GM23338 (cell line): ENCODE results near the gene GPRC5D. TPM values are rescaled to one million over a fixed set of nuclear protein-coding genes. Genes with fewer than 3 reads are reported as not detected.
A peak's percentile ranks its signal among the peaks of the same experiment; 100 is the strongest.

ENCODE experiments used
- ATAC-seq: fragments of 200-7000 bp; cut with Tn5 transposase; 3 replicates; pipeline ENCODE4 v1.9.1; 2020
- DNase-seq: peaks from one replicate; pipeline ENCODE4 v3.0.0-alpha.2; 2015; ENCODE audit warnings: low spot score
- H2AFZ ChIP-seq: fragments of 200-600 bp; sonication (generic); 2 replicates; pipeline ENCODE4 v1.8.0; 2016; ENCODE audit warnings: antibody characterized with exemption, mild to moderate bottlenecking, moderate library complexity
- H3F3A ChIP-seq: fragments of 200-600 bp; sonication (generic); replicated peaks from 2 replicates; pipeline ENCODE4 v1.8.0; 2017; ENCODE audit warnings: antibody characterized with exemption, mixed run types, low read depth
- H3K27ac ChIP-seq: fragments of 200-600 bp; sonication (generic); 2 replicates; pipeline ENCODE4 v1.6.1; 2016; ENCODE audit warnings: low read depth
- H3K27me3 ChIP-seq: fragments of 200-600 bp; sonication (generic); 2 replicates; pipeline ENCODE4 v1.8.0; 2016; ENCODE audit warnings: mild to moderate bottlenecking, mixed run types, moderate library complexity; ENCODE audit not compliant: insufficient read depth
- H3K36me3 ChIP-seq: fragments of 200-600 bp; sonication (generic); 2 replicates; pipeline ENCODE4 v1.8.0; 2016; ENCODE audit warnings: mild to moderate bottlenecking; ENCODE audit not compliant: insufficient read depth
- H3K4me1 ChIP-seq: fragments of 200-600 bp; sonication (generic); 2 replicates; pipeline ENCODE4 v1.8.0; 2016; ENCODE audit warnings: mild to moderate bottlenecking, moderate library complexity; ENCODE audit not compliant: insufficient read depth
- H3K4me2 ChIP-seq: fragments of 200-600 bp; sonication (generic); 2 replicates; pipeline ENCODE4 v1.7.1; 2017; ENCODE audit warnings: mixed run types
- H3K4me3 ChIP-seq: fragments of 200-600 bp; sonication (generic); 2 replicates; pipeline ENCODE4 v1.6.1; 2016; ENCODE audit warnings: mixed run types
- H3K79me2 ChIP-seq: fragments of 200-600 bp; sonication (generic); replicated peaks from 2 replicates; pipeline ENCODE4 v1.8.0; 2017; ENCODE audit warnings: mild to moderate bottlenecking; ENCODE audit not compliant: insufficient read depth
- H3K9me2 ChIP-seq: fragments of 200-600 bp; sonication (generic); 2 replicates; pipeline ENCODE4 v1.8.0; 2017; ENCODE audit not compliant: insufficient read depth
- H4K20me1 ChIP-seq: fragments of 200-600 bp; sonication (generic); replicated peaks from 2 replicates; pipeline ENCODE4 v1.8.0; 2017; ENCODE audit warnings: mild to moderate bottlenecking; ENCODE audit not compliant: insufficient read depth
- H3K27ac Mint-ChIP-seq: 2 replicates; pipeline ENCODE4 v1.8.0; 2020; ENCODE audit warnings: inconsistent platforms, mild to moderate bottlenecking, moderate library complexity, mixed read lengths
- H3K27me3 Mint-ChIP-seq: 3 replicates; pipeline ENCODE4 v1.8.0; 2022; ENCODE audit warnings: low read depth, mild to moderate bottlenecking, moderate library complexity, mixed read lengths, inconsistent platforms; ENCODE audit not compliant: insufficient read depth, poor library complexity
- H3K36me3 Mint-ChIP-seq: 3 replicates; pipeline ENCODE4 v1.8.0; 2021; ENCODE audit warnings: low read depth, mild to moderate bottlenecking, inconsistent platforms, moderate library complexity, mixed read lengths
- H3K4me1 Mint-ChIP-seq: 3 replicates; pipeline ENCODE4 v1.8.0; 2020; ENCODE audit warnings: mild to moderate bottlenecking, inconsistent platforms, mixed read lengths
- H3K4me3 Mint-ChIP-seq: 3 replicates; pipeline ENCODE4 v1.8.0; 2021; ENCODE audit warnings: moderate library complexity, mild to moderate bottlenecking, inconsistent platforms, mixed read lengths
- H3K9me3 Mint-ChIP-seq: 3 replicates; pipeline ENCODE4 v1.8.0; 2020; ENCODE audit warnings: moderate library complexity, mild to moderate bottlenecking, inconsistent platforms, mixed read lengths
- EZH2 ChIP-seq: fragments of 200-600 bp; sonication (generic); IDR thresholded peaks from one replicate; pipeline ENCODE4 v1.8.0; 2017; ENCODE audit warnings: antibody characterized with exemption, mild to moderate bottlenecking, low read depth; ENCODE audit not compliant: unreplicated experiment
- EZH2phosphoT487 ChIP-seq: fragments of 200-600 bp; sonication (generic); IDR thresholded peaks from one replicate; pipeline ENCODE4 v1.8.1; 2018; ENCODE audit warnings: antibody characterized with exemption; ENCODE audit not compliant: unreplicated experiment
- JUNB ChIP-seq: IDR thresholded peaks from one replicate; pipeline ENCODE4 v1.6.1; 2016; ENCODE audit warnings: antibody characterized with exemption; ENCODE audit not compliant: unreplicated experiment
- NANOG ChIP-seq: IDR thresholded peaks from 2 replicates; pipeline ENCODE4 v1.6.1; 2016; ENCODE audit warnings: antibody characterized with exemption, borderline replicate concordance
- STAT1 ChIP-seq: IDR thresholded peaks from one replicate; pipeline ENCODE4 v1.6.1; 2016; ENCODE audit warnings: antibody characterized with exemption; ENCODE audit not compliant: unreplicated experiment
- ZNF114 ChIP-seq: fragments of 250-450 bp; sonication (Bioruptor Pico); IDR thresholded peaks from 2 replicates; pipeline ENCODE4 v1.5.0; 2020; ENCODE audit warnings: mild to moderate bottlenecking, moderate library complexity
- ZNF331 ChIP-seq: fragments of 250-450 bp; sonication (Bioruptor Pico); IDR thresholded peaks from 2 replicates; pipeline ENCODE4 v1.5.0; 2020; ENCODE audit warnings: low read depth, mild to moderate bottlenecking, moderate library complexity
- polyA plus RNA-seq: library from polyadenylated mRNA; unstranded; fragments of >200 nt; fragmentation: Nextera tagmentation; extraction: Ambion mirVana; gene quantifications from 2 replicates; pipeline ENCODE4 v1.2.1, GENCODE V29; 2016
- total RNA-seq: library from RNA; depleted of rRNA; stranded (reverse); fragments of >200 nt; shearing (Covaris generic); gene quantifications from 2 replicates; pipeline ENCODE4 v1.2.3, GENCODE V29; 2014
- TF ChIP-seq, protein P1 (sequence below), 2 experiments: fragments of 200-600 bp in 1 of 2; sonication (generic) in 1 of 2; conservative IDR thresholded peaks; 2 replicates each; pipeline versions ENCODE4 v1.5.1 to v1.6.1; 2016 to 2017; ENCODE audit warnings: antibody characterized with exemption in 2 of 2, low read depth in 2 of 2, mild to moderate bottlenecking in 2 of 2, moderate library complexity in 1 of 2
- TF ChIP-seq, protein P2 (sequence below): IDR thresholded peaks from 2 replicates; pipeline ENCODE4 v1.6.1; 2016; ENCODE audit warnings: antibody characterized with exemption
- TF ChIP-seq, protein P3 (sequence below): fragments of 250-450 bp; sonication (Bioruptor Pico); IDR thresholded peaks from 2 replicates; pipeline ENCODE4 v1.5.0; 2020; ENCODE audit warnings: mild to moderate bottlenecking, moderate library complexity

Gene GPRC5D
- total and polyA plus RNA-seq, 2 experiments from 2014 or later: not detected

DNA sequence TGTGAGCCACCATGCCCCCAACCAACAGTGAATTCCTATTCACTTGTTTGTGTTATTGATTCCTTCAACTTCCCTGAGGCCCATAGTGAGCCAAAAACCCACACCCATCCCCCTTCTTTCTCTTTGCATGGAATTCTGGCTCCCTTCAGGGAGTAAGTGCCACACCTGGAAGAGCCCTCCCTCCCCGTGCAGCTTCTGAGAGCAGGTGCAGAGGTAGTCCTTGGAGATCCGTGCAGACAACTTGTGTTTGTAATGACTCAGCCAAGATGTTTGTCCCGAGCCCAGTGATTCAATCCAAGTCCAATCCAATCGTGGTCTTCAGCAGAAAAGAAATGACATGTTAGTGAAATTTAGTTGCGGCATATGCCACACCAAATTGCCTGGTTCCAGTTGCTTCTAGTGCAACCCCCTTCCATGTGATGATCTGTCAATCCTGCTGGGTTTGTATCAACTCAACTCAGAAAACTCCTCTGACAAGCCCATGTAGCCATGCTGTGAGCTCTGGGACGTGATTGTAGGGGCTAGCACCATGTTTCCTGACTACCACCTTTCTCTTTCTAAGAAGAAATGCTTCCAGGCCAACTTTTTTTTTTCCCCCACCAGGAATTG lies 33.1 kb downstream of the GPRC5D start:
- H2AFZ ChIP-seq: 0 out of 2 replicates have a peak overlapping the region, but pooled peaks have one; percentile 56
- H3K27ac ChIP-seq: no peak overlapping the region
- Mint-ChIP-seq H3K9me3 (no peaks in the 10 kb centered on the region), H3K4me1 (peaks cover 25% of the 10 kb centered on the region), H3K4me3 (no peak overlapping the region), H3K36me3 (no peaks in the 10 kb centered on the region), H3K27me3 (peaks cover 11% of the 10 kb centered on the region), H3K27ac (no peak overlapping the region)
- no peaks in the 10 kb centered on the region for H3K36me3 ChIP-seq
- H3K79me2 ChIP-seq: no peaks in the 10 kb centered on the region
- no peaks in the 10 kb centered on the region for H4K20me1 ChIP-seq
- ATAC-seq: no peak
- H3K27me3 ChIP-seq: no peaks in the 10 kb centered on the region
- DNase-seq: no peak
- H3K4me1 ChIP-seq: peaks cover 7% of the 10 kb centered on the region
- H3K4me2 ChIP-seq: no peak overlapping the region
- peaks cover 4% of the 10 kb centered on the region; the same call in 1 of the 2 replicates for H3F3A ChIP-seq
- TF ChIP-seq JUNB: no peak
- no peak for TF ChIP-seq EZH2
- TF ChIP-seq EZH2phosphoT487: no peak
- TF ChIP-seq, protein P1, sequence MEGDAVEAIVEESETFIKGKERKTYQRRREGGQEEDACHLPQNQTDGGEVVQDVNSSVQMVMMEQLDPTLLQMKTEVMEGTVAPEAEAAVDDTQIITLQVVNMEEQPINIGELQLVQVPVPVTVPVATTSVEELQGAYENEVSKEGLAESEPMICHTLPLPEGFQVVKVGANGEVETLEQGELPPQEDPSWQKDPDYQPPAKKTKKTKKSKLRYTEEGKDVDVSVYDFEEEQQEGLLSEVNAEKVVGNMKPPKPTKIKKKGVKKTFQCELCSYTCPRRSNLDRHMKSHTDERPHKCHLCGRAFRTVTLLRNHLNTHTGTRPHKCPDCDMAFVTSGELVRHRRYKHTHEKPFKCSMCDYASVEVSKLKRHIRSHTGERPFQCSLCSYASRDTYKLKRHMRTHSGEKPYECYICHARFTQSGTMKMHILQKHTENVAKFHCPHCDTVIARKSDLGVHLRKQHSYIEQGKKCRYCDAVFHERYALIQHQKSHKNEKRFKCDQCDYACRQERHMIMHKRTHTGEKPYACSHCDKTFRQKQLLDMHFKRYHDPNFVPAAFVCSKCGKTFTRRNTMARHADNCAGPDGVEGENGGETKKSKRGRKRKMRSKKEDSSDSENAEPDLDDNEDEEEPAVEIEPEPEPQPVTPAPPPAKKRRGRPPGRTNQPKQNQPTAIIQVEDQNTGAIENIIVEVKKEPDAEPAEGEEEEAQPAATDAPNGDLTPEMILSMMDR (conservative IDR thresholded peaks at IDR 0.05; ENCODE audit: low read depth in 2 of 2): no peak
- H3K9me2 ChIP-seq: no peaks in the 10 kb centered on the region
- no peak overlapping the region for H3K4me3 ChIP-seq

DNA sequence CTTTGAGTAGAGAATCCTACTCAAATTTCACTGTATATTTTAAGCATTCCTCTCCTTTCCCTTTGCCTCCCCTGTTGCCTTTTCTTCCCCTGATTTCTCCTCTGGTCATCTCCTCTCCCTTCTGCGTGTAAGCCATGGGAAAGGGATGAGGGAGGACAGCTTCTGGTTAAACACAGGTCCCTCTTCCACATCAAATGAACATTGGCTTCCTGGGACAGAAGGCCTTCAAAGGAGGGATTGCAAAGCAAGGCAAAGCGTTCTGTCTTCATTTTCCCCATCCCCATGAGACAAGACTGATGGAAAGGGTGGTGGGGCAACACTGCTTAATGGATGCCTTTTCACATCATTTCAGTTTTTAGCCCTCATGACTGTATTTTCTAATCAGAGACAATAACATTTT lies 34.5 kb downstream of the GPRC5D start:
- Histone ChIP-seq H4K20me1 (no peaks in the 10 kb centered on the region), H3K4me3 (no peak overlapping the region), H3K79me2 (no peaks in the 10 kb centered on the region), H3K27ac (no peak overlapping the region), H3K4me1 (peaks cover 7% of the 10 kb centered on the region), H2AFZ (no peak overlapping the region), H3K36me3 (no peaks in the 10 kb centered on the region), H3K4me2 (no peak overlapping the region), H3F3A (peaks cover 4% of the 10 kb centered on the region; the same call in 1 of the 2 replicates), H3K9me2 (no peaks in the 10 kb centered on the region), H3K27me3 (no peaks in the 10 kb centered on the region)
- Mint-ChIP-seq H3K4me1 (peaks cover 33% of the 10 kb centered on the region), H3K36me3 (no peaks in the 10 kb centered on the region), H3K27me3 (peaks cover 11% of the 10 kb centered on the region), H3K27ac (no peak overlapping the region), H3K9me3 (no peaks in the 10 kb centered on the region), H3K4me3 (no peak overlapping the region)
- ATAC-seq (no peak), DNase-seq (no peak)
- TF ChIP-seq, protein P2, sequence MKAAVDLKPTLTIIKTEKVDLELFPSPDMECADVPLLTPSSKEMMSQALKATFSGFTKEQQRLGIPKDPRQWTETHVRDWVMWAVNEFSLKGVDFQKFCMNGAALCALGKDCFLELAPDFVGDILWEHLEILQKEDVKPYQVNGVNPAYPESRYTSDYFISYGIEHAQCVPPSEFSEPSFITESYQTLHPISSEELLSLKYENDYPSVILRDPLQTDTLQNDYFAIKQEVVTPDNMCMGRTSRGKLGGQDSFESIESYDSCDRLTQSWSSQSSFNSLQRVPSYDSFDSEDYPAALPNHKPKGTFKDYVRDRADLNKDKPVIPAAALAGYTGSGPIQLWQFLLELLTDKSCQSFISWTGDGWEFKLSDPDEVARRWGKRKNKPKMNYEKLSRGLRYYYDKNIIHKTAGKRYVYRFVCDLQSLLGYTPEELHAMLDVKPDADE: no peak
- TF ChIP-seq JUNB (no peak), STAT1 (no peak), ZNF331 (CRISPR knock-in tag) (no peak), NANOG (no peak), EZH2 (no peak), EZH2phosphoT487 (no peak), ZNF114 (no peak)
- TF ChIP-seq, protein P1 (conservative IDR thresholded peaks at IDR 0.05; ENCODE audit: low read depth in 2 of 2): no peak
- TF ChIP-seq, protein P3, sequence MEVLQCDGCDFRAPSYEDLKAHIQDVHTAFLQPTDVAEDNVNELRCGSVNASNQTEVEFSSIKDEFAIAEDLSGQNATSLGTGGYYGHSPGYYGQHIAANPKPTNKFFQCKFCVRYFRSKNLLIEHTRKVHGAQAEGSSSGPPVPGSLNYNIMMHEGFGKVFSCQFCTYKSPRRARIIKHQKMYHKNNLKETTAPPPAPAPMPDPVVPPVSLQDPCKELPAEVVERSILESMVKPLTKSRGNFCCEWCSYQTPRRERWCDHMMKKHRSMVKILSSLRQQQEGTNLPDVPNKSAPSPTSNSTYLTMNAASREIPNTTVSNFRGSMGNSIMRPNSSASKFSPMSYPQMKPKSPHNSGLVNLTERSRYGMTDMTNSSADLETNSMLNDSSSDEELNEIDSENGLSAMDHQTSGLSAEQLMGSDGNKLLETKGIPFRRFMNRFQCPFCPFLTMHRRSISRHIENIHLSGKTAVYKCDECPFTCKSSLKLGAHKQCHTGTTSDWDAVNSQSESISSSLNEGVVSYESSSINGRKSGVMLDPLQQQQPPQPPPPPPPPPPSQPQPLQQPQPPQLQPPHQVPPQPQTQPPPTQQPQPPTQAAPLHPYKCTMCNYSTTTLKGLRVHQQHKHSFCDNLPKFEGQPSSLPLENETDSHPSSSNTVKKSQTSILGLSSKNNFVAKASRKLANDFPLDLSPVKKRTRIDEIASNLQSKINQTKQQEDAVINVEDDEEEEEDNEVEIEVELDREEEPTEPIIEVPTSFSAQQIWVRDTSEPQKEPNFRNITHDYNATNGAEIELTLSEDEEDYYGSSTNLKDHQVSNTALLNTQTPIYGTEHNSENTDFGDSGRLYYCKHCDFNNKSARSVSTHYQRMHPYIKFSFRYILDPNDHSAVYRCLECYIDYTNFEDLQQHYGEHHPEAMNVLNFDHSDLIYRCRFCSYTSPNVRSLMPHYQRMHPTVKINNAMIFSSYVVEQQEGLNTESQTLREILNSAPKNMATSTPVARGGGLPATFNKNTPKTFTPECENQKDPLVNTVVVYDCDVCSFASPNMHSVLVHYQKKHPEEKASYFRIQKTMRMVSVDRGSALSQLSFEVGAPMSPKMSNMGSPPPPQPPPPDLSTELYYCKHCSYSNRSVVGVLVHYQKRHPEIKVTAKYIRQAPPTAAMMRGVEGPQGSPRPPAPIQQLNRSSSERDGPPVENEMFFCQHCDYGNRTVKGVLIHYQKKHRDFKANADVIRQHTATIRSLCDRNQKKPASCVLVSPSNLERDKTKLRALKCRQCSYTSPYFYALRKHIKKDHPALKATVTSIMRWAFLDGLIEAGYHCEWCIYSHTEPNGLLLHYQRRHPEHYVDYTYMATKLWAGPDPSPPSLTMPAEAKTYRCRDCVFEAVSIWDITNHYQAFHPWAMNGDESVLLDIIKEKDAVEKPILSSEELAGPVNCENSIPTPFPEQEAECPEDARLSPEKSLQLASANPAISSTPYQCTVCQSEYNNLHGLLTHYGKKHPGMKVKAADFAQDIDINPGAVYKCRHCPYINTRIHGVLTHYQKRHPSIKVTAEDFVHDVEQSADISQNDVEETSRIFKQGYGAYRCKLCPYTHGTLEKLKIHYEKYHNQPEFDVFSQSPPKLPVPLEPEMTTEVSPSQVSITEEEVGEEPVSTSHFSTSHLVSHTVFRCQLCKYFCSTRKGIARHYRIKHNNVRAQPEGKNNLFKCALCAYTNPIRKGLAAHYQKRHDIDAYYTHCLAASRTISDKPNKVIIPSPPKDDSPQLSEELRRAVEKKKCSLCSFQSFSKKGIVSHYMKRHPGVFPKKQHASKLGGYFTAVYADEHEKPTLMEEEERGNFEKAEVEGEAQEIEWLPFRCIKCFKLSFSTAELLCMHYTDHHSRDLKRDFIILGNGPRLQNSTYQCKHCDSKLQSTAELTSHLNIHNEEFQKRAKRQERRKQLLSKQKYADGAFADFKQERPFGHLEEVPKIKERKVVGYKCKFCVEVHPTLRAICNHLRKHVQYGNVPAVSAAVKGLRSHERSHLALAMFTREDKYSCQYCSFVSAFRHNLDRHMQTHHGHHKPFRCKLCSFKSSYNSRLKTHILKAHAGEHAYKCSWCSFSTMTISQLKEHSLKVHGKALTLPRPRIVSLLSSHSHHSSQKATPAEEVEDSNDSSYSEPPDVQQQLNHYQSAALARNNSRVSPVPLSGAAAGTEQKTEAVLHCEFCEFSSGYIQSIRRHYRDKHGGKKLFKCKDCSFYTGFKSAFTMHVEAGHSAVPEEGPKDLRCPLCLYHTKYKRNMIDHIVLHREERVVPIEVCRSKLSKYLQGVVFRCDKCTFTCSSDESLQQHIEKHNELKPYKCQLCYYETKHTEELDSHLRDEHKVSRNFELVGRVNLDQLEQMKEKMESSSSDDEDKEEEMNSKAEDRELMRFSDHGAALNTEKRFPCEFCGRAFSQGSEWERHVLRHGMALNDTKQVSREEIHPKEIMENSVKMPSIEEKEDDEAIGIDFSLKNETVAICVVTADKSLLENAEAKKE: no peak
